ENCODE results near the gene CTSG.
"Not testable (repeated sequence)": the region's sequence is repeated elsewhere in the genome, so short reads cannot be mapped to it uniquely, and the experiment has no call there.

CTSG gene

GRCh38 chr14:24542346-24542936 lies 33.6 kb downstream of the CTSG start:
- FAIRE-seq, result no peak
- no peak for TF ChIP-seq CTCF (IDR thresholded peaks at IDR 0.05; ENCODE audit: insufficient read depth, missing control alignments)
- DNase-seq (ENCODE audit: insufficient read length, low spot score), result no peak

GRCh38 chr14:24535737-24536136 lies 40.3 kb downstream of the CTSG start:
- DNase-seq (ENCODE audit: insufficient read length, low spot score), result no peak
- no peak for FAIRE-seq

GRCh38 chr14:24534286-24534685 lies 41.8 kb downstream of the CTSG start:
- no peak for DNase-seq (ENCODE audit: insufficient read length, low spot score)
- no peak for FAIRE-seq
- no peak for TF ChIP-seq CTCF (IDR thresholded peaks at IDR 0.05; ENCODE audit: insufficient read depth, missing control alignments)

More at GRCh38 chr14:24535737-24536136, 40.3 kb downstream of the CTSG start:
- TF ChIP-seq CTCF (IDR thresholded peaks at IDR 0.05; ENCODE audit: insufficient read depth, missing control alignments), result no peak

- not testable (repeated sequence) for DNase-seq (ENCODE audit: insufficient read length, low spot score); FAIRE-seq
Observed at GRCh38 chr14:24525877-24526620, 50.0 kb downstream of the CTSG start.

Data from D721Med (cell line).